Nephron progenitor cell (in vitro differentiated cells): ENCODE measurements around the gene NOLC1.

Experiments
- DNase-seq: peaks from one replicate; pipeline ENCODE4 v3.0.0; 2021
- H3K27ac Mint-ChIP-seq: 2 replicates; pipeline ENCODE4 v1.8.0; 2021; ENCODE audit warnings: mild to moderate bottlenecking, moderate library complexity, mixed read lengths
- H3K27me3 Mint-ChIP-seq: 2 replicates; pipeline ENCODE4 v1.8.0; 2021; ENCODE audit warnings: mild to moderate bottlenecking, low read depth, mixed read lengths; ENCODE audit not compliant: poor library complexity
- H3K36me3 Mint-ChIP-seq: 2 replicates; pipeline ENCODE4 v1.8.0; 2021; ENCODE audit warnings: low read depth, mixed read lengths
- H3K4me1 Mint-ChIP-seq: 2 replicates; pipeline ENCODE4 v1.8.0; 2021; ENCODE audit warnings: mixed read lengths
- H3K4me3 Mint-ChIP-seq: 2 replicates; pipeline ENCODE4 v1.8.0; 2021; ENCODE audit warnings: mild to moderate bottlenecking, moderate library complexity, mixed read lengths
- H3K9me3 Mint-ChIP-seq: 2 replicates; pipeline ENCODE4 v1.8.0; 2021; ENCODE audit warnings: mild to moderate bottlenecking, moderate library complexity, mixed read lengths
- TF ChIP-seq, protein P1 (sequence below): fragments of 200-600 bp; sonication (generic); IDR thresholded peaks from 2 replicates; pipeline ENCODE4 v1.5.0; 2021; ENCODE audit warnings: antibody characterized with exemption

NOLC1 gene

GRCh38 chr10:102198027-102198426 lies 45.8 kb downstream of the NOLC1 start:
- no peaks in the 10 kb centered on the region for H3K4me1 Mint-ChIP-seq
- no peak for DNase-seq
- H3K4me3 Mint-ChIP-seq = no peak overlapping the region
- TF ChIP-seq, protein P1, sequence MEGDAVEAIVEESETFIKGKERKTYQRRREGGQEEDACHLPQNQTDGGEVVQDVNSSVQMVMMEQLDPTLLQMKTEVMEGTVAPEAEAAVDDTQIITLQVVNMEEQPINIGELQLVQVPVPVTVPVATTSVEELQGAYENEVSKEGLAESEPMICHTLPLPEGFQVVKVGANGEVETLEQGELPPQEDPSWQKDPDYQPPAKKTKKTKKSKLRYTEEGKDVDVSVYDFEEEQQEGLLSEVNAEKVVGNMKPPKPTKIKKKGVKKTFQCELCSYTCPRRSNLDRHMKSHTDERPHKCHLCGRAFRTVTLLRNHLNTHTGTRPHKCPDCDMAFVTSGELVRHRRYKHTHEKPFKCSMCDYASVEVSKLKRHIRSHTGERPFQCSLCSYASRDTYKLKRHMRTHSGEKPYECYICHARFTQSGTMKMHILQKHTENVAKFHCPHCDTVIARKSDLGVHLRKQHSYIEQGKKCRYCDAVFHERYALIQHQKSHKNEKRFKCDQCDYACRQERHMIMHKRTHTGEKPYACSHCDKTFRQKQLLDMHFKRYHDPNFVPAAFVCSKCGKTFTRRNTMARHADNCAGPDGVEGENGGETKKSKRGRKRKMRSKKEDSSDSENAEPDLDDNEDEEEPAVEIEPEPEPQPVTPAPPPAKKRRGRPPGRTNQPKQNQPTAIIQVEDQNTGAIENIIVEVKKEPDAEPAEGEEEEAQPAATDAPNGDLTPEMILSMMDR = no peak
- no peak overlapping the region for H3K27ac Mint-ChIP-seq
- peaks cover 5% of the 10 kb centered on the region for H3K36me3 Mint-ChIP-seq
- H3K9me3 Mint-ChIP-seq = peaks cover 51% of the 10 kb centered on the region
- peaks cover 48% of the 10 kb centered on the region for H3K27me3 Mint-ChIP-seq

DNA sequence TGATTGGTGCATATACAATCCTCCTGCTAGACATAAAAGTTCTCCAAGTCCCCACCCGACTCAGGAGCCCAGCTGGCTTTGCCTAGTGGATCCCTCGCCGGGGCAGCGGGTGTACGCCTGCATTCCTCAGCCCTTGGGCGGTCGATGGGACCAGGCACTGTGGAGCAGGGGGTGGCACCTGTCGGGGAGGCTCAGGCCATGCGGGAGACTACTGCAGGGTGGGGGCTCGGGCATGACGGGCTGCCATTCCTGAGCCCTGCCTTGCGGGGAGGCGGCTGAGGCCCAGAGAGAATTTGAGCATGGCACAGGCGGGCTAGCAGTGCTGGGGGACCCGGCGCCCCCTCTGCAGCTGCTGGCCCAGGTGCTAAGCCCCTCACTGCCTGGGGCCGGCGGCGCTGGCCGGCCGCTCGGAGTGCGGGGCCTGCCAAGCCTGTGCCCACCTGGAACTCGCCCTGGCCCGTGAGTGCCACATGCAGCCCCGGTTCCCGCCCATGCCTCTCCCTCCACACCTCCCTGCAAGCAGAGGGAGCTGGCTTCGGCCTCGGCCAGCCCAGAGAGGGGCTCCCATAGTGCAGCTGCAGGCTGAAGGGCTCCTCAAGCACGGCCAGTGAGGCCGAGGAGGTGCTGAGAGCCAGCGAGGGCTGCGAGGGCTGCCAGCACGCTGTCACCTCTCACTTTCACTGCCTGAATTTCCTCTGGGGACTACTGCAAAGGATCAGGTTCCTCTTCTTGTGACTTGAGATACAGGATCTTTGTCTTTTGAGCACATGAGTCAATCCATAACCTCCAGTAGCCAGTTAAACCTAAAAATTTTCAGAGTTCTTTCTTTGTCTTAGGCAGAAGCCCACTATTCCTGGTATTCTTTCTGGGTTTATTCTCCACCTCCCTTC lies 48.8 kb downstream of the NOLC1 start:
- H3K27ac Mint-ChIP-seq = no peak overlapping the region
- H3K27me3 Mint-ChIP-seq = peaks cover 38% of the 10 kb centered on the region
- H3K36me3 Mint-ChIP-seq = peaks cover 5% of the 10 kb centered on the region
- no peaks in the 10 kb centered on the region for H3K4me1 Mint-ChIP-seq
- peaks cover 65% of the 10 kb centered on the region for H3K9me3 Mint-ChIP-seq
- no peak overlapping the region for H3K4me3 Mint-ChIP-seq
- DNase-seq = no peak
- TF ChIP-seq, protein P1 = no peak

DNA sequence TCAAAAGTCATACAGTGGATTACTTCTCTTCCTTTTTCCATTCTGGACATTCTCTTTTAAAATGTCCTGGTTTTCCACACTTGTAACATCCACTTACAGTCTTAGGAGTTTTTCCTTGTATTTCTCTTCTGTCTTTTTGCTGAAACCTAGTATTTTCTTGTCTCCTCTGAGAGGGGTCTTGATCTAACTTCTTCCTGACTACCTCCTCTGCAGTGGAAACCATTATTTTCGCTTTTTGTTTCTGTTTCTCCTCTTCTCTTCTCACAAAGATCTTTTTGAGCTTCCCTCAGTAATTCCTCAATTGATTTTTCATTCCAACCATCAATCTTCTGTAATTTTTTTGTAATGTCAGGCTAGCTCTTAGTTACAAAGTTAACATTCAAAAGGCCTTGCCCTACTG lies 50.2 kb downstream of the NOLC1 start:
- peaks cover 61% of the 10 kb centered on the region for H3K9me3 Mint-ChIP-seq
- no peak overlapping the region for H3K4me3 Mint-ChIP-seq
- TF ChIP-seq, protein P1 = no peak
- no peak overlapping the region for H3K27ac Mint-ChIP-seq
- no peak for DNase-seq
- no peaks in the 10 kb centered on the region for H3K4me1 Mint-ChIP-seq
- peaks cover 5% of the 10 kb centered on the region for H3K36me3 Mint-ChIP-seq
- H3K27me3 Mint-ChIP-seq = peaks cover 38% of the 10 kb centered on the region

- TF ChIP-seq, protein P1 = no peak
- Mint-ChIP-seq H3K27me3 (peaks cover 29% of the 10 kb centered on the region), H3K4me1 (no peaks in the 10 kb centered on the region), H3K36me3 (no peaks in the 10 kb centered on the region), H3K4me3 (no peak overlapping the region), H3K9me3 (peaks cover 16% of the 10 kb centered on the region), H3K27ac (no peak overlapping the region)
- no peak for DNase-seq
Observed at GRCh38 chr10:102208311-102209035, 56.3 kb downstream of the NOLC1 start.

DNA sequence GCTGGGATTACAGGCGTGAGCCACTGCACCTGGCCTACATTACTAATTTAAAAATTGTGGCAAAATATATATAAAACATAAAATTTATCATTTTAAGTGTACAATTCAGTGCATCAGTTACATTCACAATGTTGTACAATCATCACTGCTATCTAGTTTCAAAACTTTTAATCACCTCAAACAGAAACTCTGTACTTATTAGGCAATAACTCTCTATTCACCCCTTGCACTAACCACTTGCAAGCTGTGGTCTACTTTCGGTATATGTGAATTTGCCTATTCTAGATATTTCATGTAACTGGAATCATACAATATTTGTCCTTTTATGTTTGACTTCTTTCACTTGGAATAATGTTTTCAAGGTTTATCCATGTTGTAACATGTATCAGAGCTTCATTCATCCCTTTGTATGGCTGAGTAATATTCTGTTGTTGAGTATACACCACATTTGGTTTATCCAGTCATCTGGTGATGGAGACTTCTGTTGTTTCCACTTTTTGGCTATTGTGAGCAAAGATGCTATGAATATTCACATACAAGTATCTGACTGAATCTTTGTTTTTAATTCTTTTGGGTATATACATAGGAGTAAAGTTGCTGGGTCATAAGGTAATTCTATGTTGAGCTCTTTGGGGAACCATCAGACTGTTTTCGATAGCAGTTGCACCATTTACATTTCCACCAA lies 59.6 kb downstream of the NOLC1 start:
- peaks cover 5% of the 10 kb centered on the region for H3K9me3 Mint-ChIP-seq
- TF ChIP-seq, protein P1 = no peak
- no peaks in the 10 kb centered on the region for H3K36me3 Mint-ChIP-seq
- H3K4me1 Mint-ChIP-seq = no peaks in the 10 kb centered on the region
- no peak overlapping the region for H3K4me3 Mint-ChIP-seq
- H3K27ac Mint-ChIP-seq = no peak overlapping the region
- H3K27me3 Mint-ChIP-seq = peaks cover 33% of the 10 kb centered on the region
- no peak for DNase-seq
